NCI-H128 (cell line): ENCODE results near the gene MKS1.

ENCODE experiments used
- DNase-seq: peaks from one replicate; lab custom pipeline; 2025; ENCODE audit not compliant: unreplicated experiment; lab: John Stamatoyannopoulos, UW

Gene MKS1

GRCh38 chr17:58170622-58171021 is 48.4 kb downstream of the MKS1 start:
- DNase-seq, result no peak

- DNase-seq, result no peak
These were observed 52.4 kb downstream of the MKS1 start, which contains the start of gene OR4D2 for GRCh38 chr17:58166682-58167081. OR4D2 (plus strand) TSS chr17:58166982; CDS start chr17:58169656, 2,674 bp downstream.

GRCh38 chr17:58165981-58166380 is 53.1 kb downstream of the MKS1 start:
- DNase-seq, result no peak

GRCh38 chr17:58161566-58161965 is 57.5 kb downstream of the MKS1 start:
- DNase-seq, result no peak

- no peak for DNase-seq
These were observed 60.9 kb downstream of the MKS1 start for GRCh38 chr17:58158181-58158580.

- no peak for DNase-seq
These were observed 61.9 kb downstream of the MKS1 start for GRCh38 chr17:58156839-58157803.
